ENCODE results near the gene POLR3B.
"Not testable (repeated sequence)": the region's sequence is repeated elsewhere in the genome, so short reads cannot be mapped to it uniquely, and the experiment has no call there.

The POLR3B gene

GRCh38 chr12:106477627-106478026, 120.1 kb downstream of the POLR3B start:
- DNase-seq: not testable (repeated sequence)

DNA sequence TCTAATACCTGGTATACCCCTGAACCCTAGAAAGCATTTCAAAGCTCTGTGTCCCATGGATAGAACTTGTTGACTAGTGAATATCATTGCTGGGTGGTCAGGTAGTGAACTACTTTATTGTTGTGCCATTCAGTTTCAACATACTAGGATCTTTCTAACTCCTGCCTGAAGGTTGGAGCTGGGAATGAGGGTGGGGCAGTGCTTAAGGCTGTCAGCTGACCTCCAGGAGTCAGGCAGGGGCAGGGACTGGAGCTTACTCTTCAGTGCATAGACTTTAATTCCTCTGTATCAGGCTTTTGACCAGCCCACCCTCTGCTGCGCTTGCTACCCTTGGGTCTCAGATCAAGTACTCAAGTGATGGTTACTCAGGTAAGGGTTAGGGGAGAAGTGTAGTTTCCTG, 122.7 kb downstream of the POLR3B start:
- DNase-seq: no peak

DNA sequence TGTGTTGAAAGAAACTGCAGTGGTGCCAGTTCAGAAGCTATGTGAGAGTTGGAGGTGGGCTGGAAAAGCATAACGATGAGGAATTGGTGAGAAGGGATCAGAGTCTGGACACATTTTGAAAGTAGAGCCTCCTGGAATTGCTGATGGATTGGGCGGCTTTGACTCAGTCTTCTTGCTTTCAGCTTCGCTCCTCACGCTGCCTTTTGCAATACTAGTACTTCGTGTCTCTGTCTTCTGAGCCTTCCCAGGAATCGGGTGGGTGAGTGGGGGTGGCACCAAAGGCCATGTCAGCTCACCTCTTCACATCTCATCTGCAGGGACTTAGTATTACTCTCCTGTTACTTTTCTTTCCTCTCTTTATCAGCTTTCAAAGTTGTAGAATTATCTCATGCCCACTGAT, 123.7 kb downstream of the POLR3B start:
- DNase-seq: no peak

DNA sequence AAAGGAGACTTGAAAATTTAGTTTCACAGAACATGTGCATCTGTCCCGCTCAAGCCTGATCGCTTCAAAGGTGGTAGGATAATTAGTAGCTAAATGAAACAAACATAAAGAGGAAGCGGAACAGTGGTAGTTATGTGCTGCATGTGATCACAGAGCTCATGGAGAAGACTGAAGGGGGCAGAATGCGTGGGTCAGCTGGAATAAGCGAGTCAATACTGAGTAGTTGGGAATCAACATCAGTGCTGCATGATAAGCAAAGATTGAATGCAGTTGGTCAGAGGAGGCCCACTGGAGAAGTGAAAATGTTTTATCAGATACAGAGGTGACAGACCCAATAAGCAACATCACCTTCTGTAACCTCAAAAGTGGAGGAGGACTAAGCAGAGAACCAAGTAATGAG, 130.1 kb downstream of the POLR3B start:
- no peak for DNase-seq

- DNase-seq: no peak
These were observed 131.3 kb downstream of the POLR3B start for GRCh38 chr12:106488884-106489283.

GRCh38 chr12:106490264-106490663, 132.7 kb downstream of the POLR3B start:
- no peak for DNase-seq

DNA sequence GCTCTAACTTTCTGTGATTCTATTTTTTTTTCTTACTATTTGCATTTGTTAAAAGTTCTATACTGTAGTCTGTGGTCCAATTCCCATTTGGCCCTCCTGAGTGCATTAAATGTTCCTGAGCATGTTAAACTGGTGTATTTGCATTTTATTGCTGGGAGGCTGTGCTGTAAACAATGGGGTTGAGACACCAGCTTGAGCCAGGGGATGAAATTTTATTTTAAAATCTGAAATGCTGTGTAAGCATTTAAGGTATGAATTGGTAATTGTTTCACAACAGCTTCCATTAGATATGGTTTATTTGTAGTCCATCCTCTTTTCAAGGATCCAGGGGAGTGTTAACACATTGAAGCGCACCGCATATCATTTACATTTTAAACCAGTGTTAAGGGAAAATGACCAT, 135.3 kb downstream of the POLR3B start:
- DNase-seq: no peak

DNA sequence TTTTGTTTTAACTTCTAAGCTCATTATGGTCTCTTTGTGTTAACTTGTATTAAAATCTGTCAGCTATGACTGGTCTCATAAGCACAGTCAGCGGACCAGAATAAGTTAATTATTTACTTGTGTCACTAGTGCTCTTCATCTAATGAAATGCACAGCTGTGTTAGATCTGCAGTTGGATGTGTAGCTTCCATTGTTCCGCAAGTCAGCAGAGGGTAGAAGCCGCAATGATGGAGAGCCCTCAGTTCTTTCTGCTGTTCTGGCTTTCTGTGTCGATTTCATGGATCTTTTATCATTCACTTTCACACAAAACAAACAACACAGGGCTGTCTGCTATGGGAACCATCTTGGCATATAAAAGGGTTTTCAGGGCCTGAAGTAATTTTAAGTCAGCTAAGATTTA, 136.0 kb downstream of the POLR3B start:
- no peak for DNase-seq

DNA sequence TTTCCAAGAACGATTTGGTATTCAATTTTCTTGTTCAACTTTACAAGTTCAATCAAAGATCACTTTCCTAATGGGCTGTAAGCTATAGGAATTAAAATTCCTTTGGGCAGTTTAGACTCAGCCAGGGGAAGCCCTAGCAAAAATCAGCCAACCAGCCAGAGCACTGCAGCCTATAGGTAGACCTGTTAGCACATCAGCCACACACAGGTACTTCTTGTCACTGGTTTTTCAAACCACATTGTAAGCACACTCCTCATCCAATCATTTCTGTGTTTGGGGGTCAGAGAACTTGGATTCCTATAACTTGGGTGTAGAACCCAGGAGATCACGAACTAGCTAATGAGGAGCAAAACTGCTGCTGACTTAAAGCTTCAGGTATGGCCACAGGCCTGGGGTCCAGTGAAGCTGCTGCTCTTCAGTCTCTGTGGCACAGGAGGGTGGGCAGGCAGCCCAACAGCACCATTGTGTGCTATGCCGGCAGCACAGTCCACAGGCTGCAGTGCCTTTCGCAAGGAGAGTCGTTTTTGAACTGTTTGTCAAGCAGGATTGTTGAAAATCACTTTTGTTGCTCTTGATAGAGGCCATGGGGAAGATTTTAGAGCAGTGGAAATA, 137.9 kb downstream of the POLR3B start:
- no peak for DNase-seq

DNA sequence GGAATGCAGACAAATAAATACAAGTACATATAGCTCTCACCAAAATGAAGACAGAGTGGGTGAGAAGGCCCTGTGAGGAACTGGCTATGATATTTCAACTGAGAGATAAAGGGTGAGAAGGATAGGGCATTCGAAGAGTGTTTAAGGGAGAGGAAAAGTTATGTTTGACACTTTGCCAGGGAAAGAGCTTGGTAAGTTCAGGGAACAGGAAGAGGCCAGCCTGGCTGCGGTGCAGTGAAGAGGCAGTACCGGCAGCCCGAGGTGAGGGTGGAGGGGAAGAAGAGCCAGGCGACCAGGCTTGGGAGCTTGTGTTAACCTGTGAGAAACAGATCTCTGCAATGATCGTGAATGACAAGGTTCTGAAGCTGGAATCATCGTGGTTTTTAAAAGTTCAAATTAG, 140.5 kb downstream of the POLR3B start:
- no peak for DNase-seq

DNA sequence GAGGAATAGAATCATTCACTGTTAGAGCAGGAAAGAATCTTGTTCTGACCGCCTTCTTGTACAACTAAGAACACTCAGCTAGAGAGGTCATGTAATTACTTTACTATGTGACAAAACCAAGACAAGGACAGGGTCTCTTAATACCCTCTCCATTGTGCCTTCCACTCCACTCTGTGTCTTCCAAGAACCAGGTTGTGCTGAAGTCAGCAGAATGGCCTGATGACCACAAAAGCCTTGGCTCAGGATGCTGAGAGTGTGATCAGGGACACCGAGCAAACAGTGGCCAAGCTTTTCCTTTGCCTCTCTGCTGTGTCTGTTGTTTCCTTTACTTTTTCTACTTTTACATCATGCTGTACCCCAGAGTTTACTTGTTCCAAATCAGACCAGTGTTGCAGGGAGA, 142.1 kb downstream of the POLR3B start:
- DNase-seq: no peak

DNA sequence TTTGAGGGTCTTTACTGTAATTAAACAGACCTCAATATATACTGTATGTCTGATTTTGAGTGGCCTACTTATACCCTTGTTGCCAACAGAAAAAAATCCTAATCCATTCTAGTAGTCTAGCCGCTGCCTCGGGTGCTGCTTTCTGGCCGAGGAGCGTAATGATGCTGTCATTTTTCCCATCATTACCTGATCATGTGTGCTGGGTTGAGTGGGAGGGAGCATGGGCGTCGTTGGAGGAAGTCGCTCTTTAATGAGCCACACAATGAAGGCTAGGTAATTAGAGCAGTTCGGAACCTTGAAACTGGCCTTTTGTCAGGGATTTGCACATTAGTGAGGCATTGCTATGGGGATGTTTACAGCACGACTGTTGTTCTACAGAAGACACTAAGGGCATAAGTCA, 149.1 kb downstream of the POLR3B start:
- DNase-seq: no peak

GRCh38 chr12:106508966-106509365, 151.4 kb downstream of the POLR3B start:
- no peak for DNase-seq

DNA sequence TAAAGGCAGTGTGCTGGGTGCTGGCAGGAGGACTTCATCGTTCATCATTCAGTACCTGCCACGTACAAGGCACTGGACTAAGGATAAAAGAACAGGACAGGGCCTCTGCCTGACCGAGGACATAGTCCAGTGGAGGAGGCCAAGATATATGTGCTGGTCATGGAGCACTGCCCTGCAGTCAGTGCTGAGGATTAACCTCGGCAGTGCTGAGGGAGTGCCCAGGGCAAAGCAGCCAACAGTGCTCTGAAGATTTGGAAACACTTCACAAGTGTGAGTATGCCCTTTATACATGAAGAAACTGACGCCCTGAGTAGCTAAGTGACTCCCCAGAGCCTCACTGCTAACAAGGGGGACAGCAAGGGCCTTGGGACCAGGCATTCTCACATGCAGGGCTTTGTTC, 153.8 kb downstream of the POLR3B start:
- DNase-seq: no peak

DNA sequence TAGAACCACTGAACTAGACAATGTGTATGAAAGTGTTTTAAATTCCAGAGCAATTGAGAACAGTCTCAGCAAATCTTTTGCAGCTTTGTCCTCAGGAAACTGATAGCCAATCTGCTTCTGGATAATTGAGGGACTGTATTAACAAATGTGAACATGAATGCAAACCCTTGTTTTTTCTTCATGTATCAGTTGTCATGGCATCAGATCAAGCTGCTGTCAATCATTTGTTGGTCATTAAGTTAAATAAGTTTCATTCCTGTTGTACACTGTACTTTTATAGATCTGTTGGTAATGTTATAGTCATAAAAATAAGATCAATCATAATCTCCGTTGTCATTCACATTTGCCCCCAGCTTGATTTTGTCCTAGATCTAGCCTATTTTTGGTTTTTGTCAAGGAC, 159.8 kb downstream of the POLR3B start:
- DNase-seq: no peak

DNA sequence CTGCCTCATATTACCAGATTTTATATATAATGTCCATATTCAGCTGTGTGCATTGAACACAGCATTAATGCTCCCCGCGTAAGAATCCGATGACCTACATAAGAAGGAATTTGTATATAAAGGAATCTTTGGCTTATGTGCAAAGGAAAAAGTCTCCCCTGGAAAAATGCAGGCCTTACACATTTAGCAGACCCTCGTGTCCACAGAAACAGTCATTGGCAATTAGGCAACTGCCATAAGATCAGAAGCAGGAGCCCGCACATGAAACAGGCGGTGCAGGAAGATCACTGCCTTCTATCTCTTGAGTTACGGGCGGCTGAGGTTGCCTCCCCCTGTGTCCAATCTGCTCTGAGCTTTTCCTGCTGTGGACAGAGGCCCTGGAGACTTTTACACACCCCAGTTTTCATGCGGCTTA, 162.1 kb downstream of the POLR3B start:
- no peak for DNase-seq

DNA sequence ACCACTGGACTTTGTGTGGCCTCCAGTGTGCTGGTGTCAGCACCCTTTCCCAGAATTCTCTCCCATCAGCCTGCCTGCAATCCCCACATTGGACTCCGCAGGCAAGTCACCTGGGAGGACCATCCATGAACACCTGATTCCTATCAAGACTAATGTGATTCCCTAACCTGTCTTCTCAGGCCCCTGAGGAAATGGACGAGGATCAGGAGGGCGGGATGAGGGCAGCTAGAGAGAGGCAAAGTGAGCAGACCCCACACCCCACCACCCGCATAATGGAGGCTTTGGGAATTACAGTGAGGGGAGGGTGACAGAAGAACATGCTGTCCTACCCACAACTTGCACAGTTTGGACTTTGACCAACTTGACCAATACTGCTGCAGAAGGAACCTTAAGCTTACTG, 164.4 kb downstream of the POLR3B start:
- no peak for DNase-seq

DNA sequence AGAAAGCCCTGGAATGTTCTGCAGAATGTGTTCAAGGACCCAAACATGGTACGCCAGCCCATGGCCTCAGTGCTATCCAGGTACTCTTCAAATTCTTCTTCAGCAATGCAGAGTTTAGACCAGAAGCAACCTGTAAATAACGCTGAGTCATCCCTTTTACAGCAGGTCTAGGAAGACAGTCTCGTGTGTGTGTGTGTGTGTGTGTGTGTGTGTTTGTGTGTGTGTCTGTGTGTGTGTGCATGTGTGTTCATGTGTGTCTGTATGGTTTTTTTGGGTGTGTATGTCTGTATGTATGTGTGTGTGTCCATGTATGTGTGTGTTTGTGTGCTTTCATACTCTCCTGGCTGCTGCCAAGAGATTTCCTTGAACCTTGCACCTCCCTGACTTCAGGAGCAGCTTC, 165.2 kb downstream of the POLR3B start:
- DNase-seq: no peak

- DNase-seq: no peak
These were observed 169.8 kb downstream of the POLR3B start for GRCh38 chr12:106527356-106527755.

- no peak for DNase-seq
These were observed 183.7 kb downstream of the POLR3B start for GRCh38 chr12:106541201-106541600.

- DNase-seq: no peak
These were observed 193.9 kb downstream of the POLR3B start for GRCh38 chr12:106551410-106551809.

GRCh38 chr12:106552228-106552627, 194.7 kb downstream of the POLR3B start:
- DNase-seq: no peak

Measured in activated CD4-positive, alpha-beta T cell treated with anti-CD3 and anti-CD28 coated beads, Interleukin-10, Interleukin-2, amounts not matched to agents 100 ng/mL and 50 ng/mL, durations not matched to agents 16 hours and 8 hours (primary cell).